H9 (cell line): Measurements from ENCODE around the gene EFEMP1. TPM values are rescaled to one million over a fixed set of nuclear protein-coding genes. Genes with fewer than 3 reads are reported as not detected.

Experiments
- DNase-seq: peaks from one replicate; pipeline ENCODE4 v3.0.0-alpha.2; 2017
- H2AFZ ChIP-seq: one replicate; pipeline ENCODE4 v1.6.1; 2013; ENCODE audit warnings: mild to moderate bottlenecking, low read length, control low read depth, moderate library complexity
- H2AK5ac ChIP-seq: 2 replicates; pipeline ENCODE4 v1.6.1; 2013; ENCODE audit warnings: low read length, control low read depth, mixed read lengths; ENCODE audit not compliant: insufficient read length
- H2BK120ac ChIP-seq: one replicate; pipeline ENCODE4 v1.6.1; 2013; ENCODE audit warnings: low read depth, mild to moderate bottlenecking, low read length, control low read depth, inconsistent platforms; ENCODE audit not compliant: poor library complexity, severe bottlenecking
- H2BK12ac ChIP-seq: 2 replicates; pipeline ENCODE4 v1.6.1; 2013; ENCODE audit warnings: low read length, control low read depth, mixed read lengths, low read depth; ENCODE audit not compliant: insufficient read length
- H2BK15ac ChIP-seq: 2 replicates; pipeline ENCODE4 v1.6.1; 2013; ENCODE audit warnings: low read depth, low read length, control low read depth
- H2BK20ac ChIP-seq: one replicate; pipeline ENCODE4 v1.6.1; 2013; ENCODE audit warnings: low read depth, mild to moderate bottlenecking, low read length, control low read depth, inconsistent platforms; ENCODE audit not compliant: poor library complexity, severe bottlenecking
- H2BK5ac ChIP-seq: 2 replicates; pipeline ENCODE4 v1.6.1; 2013; ENCODE audit warnings: low read length, control low read depth, mixed read lengths; ENCODE audit not compliant: insufficient read length
- H3K14ac ChIP-seq: 2 replicates; pipeline ENCODE4 v1.6.1; 2013; ENCODE audit warnings: low read length, control low read depth; ENCODE audit not compliant: insufficient read depth
- H3K18ac ChIP-seq: 2 replicates; pipeline ENCODE4 v1.6.1; 2013; ENCODE audit warnings: low read depth, mild to moderate bottlenecking, mixed read lengths, low read length, control low read depth; ENCODE audit not compliant: insufficient read length
- H3K23ac ChIP-seq: 2 replicates; pipeline ENCODE4 v1.6.1; 2013; ENCODE audit warnings: low read length, control low read depth, mixed read lengths, low read depth; ENCODE audit not compliant: insufficient read length
- H3K23me2 ChIP-seq: 2 replicates; pipeline ENCODE4 v1.6.1; 2013; ENCODE audit warnings: low read depth, mild to moderate bottlenecking, mixed read lengths, low read length, control low read depth; ENCODE audit not compliant: insufficient read length, poor library complexity, severe bottlenecking
- H3K27ac ChIP-seq: 2 replicates; pipeline ENCODE4 v1.5.1; 2013; ENCODE audit warnings: low read length, control low read depth, mixed read lengths, low read depth; ENCODE audit not compliant: insufficient read length
- H3K27me3 ChIP-seq: 2 replicates; pipeline ENCODE4 v1.6.1; 2013; ENCODE audit warnings: low read length, control low read depth, inconsistent platforms; ENCODE audit not compliant: insufficient read depth
- H3K4ac ChIP-seq: 2 replicates; pipeline ENCODE4 v1.6.1; 2013; ENCODE audit warnings: low read depth, mild to moderate bottlenecking, control low read depth, inconsistent platforms, low read length, moderate library complexity
- H3K4me1 ChIP-seq: 2 replicates; pipeline ENCODE4 v1.6.1; 2013; ENCODE audit warnings: low read length, control low read depth, inconsistent platforms; ENCODE audit not compliant: insufficient read depth
- H3K4me2 ChIP-seq: 2 replicates; pipeline ENCODE4 v1.6.1; 2013; ENCODE audit warnings: low read length, control low read depth, mixed read lengths; ENCODE audit not compliant: insufficient read length, insufficient read depth
- H3K56ac ChIP-seq: 2 replicates; pipeline ENCODE4 v1.6.1; 2013; ENCODE audit warnings: low read depth, mild to moderate bottlenecking, mixed read lengths, low read length, control low read depth; ENCODE audit not compliant: insufficient read length
- H3K79me1 ChIP-seq: 2 replicates; pipeline ENCODE4 v1.6.1; 2013; ENCODE audit warnings: low read depth, mild to moderate bottlenecking, moderate library complexity, low read length, control low read depth, inconsistent platforms; ENCODE audit not compliant: insufficient read depth, poor library complexity, severe bottlenecking
- H3K79me2 ChIP-seq: 2 replicates; pipeline ENCODE4 v1.6.1; 2013; ENCODE audit warnings: low read length, control low read depth, inconsistent platforms; ENCODE audit not compliant: insufficient read depth
- H3K9ac ChIP-seq: 2 replicates; pipeline ENCODE4 v1.6.1; 2013; ENCODE audit warnings: low read length, control low read depth, mixed read lengths; ENCODE audit not compliant: insufficient read length; ENCODE audit errors: extremely low read depth
- H3K9me3 ChIP-seq: one replicate; pipeline ENCODE4 v1.6.1; 2013; ENCODE audit warnings: low read depth, low read length, inconsistent platforms; ENCODE audit not compliant: control insufficient read depth
- H3T11ph ChIP-seq: one replicate; pipeline ENCODE4 v1.6.1; 2013; ENCODE audit warnings: mild to moderate bottlenecking, low read length, control low read depth, inconsistent platforms
- H4K20me1 ChIP-seq: one replicate; pipeline ENCODE4 v1.6.1; 2013; ENCODE audit not compliant: control insufficient read depth, insufficient read length, insufficient read depth
- H4K5ac ChIP-seq: 2 replicates; pipeline ENCODE4 v1.6.1; 2013; ENCODE audit warnings: low read depth, mild to moderate bottlenecking, mixed read lengths, low read length, control low read depth; ENCODE audit not compliant: insufficient read length
- H4K8ac ChIP-seq: replicated peaks from 2 replicates; pipeline ENCODE4 v1.6.1; 2013; ENCODE audit warnings: low read length, control low read depth, mixed read lengths, low read depth; ENCODE audit not compliant: insufficient read length
- H4K91ac ChIP-seq: 2 replicates; pipeline ENCODE4 v1.6.1; 2013; ENCODE audit warnings: low read depth, mild to moderate bottlenecking, moderate library complexity, mixed read lengths, low read length, control low read depth; ENCODE audit not compliant: insufficient read length
- H3K27ac Mint-ChIP-seq, 3 experiments: 2 replicates in 2 of 3; 3 replicates in 1 of 3; pipeline ENCODE4 v1.8.0; 2020 to 2021; ENCODE audit warnings: mixed read lengths in 3 of 3, mild to moderate bottlenecking in 1 of 3, moderate library complexity in 1 of 3
- H3K27me3 Mint-ChIP-seq: 2 replicates; pipeline ENCODE4 v1.8.0; 2021; ENCODE audit warnings: low read depth, mild to moderate bottlenecking, moderate library complexity, mixed read lengths
- H3K36me3 Mint-ChIP-seq, 3 experiments: 2 replicates in 2 of 3; 3 replicates in 1 of 3; pipeline ENCODE4 v1.8.0; 2020 to 2021; ENCODE audit warnings: low read depth in 3 of 3, mixed read lengths in 3 of 3; ENCODE audit not compliant: insufficient read depth in 1 of 3
- H3K4me1 Mint-ChIP-seq, 2 experiments: 2 replicates each; pipeline ENCODE4 v1.8.0; 2020; ENCODE audit warnings: mixed read lengths in 2 of 2
- H3K4me3 Mint-ChIP-seq, 2 experiments: 2 replicates in 1 of 2; 3 replicates in 1 of 2; pipeline ENCODE4 v1.8.0; 2020 to 2021; ENCODE audit warnings: mild to moderate bottlenecking in 2 of 2, mixed read lengths in 2 of 2, moderate library complexity in 1 of 2
- H3K9me3 Mint-ChIP-seq, 2 experiments: 2 replicates in 1 of 2; 3 replicates in 1 of 2; pipeline ENCODE4 v1.8.0; 2020; ENCODE audit warnings: mild to moderate bottlenecking in 2 of 2, mixed read lengths in 2 of 2, moderate library complexity in 1 of 2
- WGBS: extraction: QIAGEN DNeasy Blood & Tissue Kit; methylation state at CpG from one replicate; pipeline ENCODE4 v1.1.7; 2013; ENCODE audit warnings: missing lambda C conversion rate, low lambda C conversion rate, mixed read lengths; ENCODE audit not compliant: insufficient read length; ENCODE audit errors: extremely low coverage; 5-methylcytosine and 5-hydroxymethylcytosine counted together
- total RNA-seq: library from RNA; stranded (reverse); gene quantifications from 2 replicates; pipeline ENCODE4 v1.2.1, GENCODE V29; 2021
- TF ChIP-seq, protein P1 (sequence below): fragments of 200-600 bp; sonication (generic); conservative IDR thresholded peaks from 3 replicates; pipeline ENCODE4 v1.8.0; 2021; ENCODE audit warnings: antibody characterized with exemption, mild to moderate bottlenecking

The EFEMP1 gene
- total RNA-seq, 1 experiment from 2014 or later, result 3.5 TPM

DNA sequence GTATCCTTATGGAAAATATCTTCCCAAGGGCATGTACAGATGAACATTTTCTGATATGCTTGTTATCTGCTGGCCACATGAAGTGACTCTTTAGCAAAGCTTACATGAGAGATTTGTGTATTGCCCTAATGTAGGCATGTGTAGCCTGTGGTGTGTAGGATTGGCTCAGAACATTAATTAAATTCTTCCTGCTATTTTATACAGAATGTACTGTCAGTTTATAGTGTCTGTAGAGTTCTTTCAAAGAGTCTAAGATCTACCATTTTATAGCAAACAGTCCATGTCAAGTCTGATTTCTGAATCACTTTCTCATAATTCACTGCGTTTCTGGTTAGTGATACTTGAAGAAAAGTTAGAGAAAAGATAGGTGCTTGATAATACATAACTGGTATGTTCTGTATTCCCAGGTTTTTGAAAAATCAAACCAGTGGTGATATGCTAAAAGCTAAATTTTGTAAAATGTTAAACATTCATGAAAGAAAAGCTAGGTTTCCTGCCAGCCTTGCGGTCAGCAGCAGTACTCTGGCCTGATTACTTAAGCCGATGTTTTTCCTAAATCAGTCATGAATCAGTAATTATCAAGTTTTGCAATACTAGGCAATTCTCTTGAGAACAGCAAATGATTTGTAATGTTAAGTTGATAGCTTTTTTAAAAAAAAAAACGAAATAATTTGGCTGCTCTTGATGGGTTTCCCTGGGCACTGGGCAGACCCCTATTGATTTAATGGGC lies 30.9 kb upstream of the EFEMP1 start:
- Histone ChIP-seq H3K4me2 (no peak overlapping the region), H3K9ac (no peak overlapping the region)

More for the DNA sequence above, 30.9 kb upstream of the EFEMP1 start:
- no peaks in the 10 kb centered on the region for H3K36me3 Mint-ChIP-seq
- H3K27me3 Mint-ChIP-seq, result peaks cover 3% of the 10 kb centered on the region
- H3K9me3 Mint-ChIP-seq, result no peaks in the 10 kb centered on the region
- no peaks in the 10 kb centered on the region for H3K79me2 ChIP-seq
- no peaks in the 10 kb centered on the region for H4K20me1 ChIP-seq
- H3K79me1 ChIP-seq, result no peaks in the 10 kb centered on the region
- H3K4ac ChIP-seq, result no peak overlapping the region
- H3K56ac ChIP-seq, result no peak overlapping the region
- H4K91ac ChIP-seq, result no peak overlapping the region
- H3K14ac ChIP-seq, result no peak overlapping the region
- no peaks in the 10 kb centered on the region for H3K27me3 ChIP-seq
- H2BK20ac ChIP-seq, result no peak overlapping the region
- DNase-seq, result no peak
- no peak overlapping the region for H4K8ac ChIP-seq
- H3K27ac ChIP-seq, result no peak overlapping the region
- no peak overlapping the region for H2BK120ac ChIP-seq
- H3K23me2 ChIP-seq, result no peaks in the 10 kb centered on the region
- no peak overlapping the region for H2BK12ac ChIP-seq
- H3K4me3 Mint-ChIP-seq, result no peak overlapping the region
- no CpG with 5 or more reads among the region's 4 CpGs for WGBS
- no peak overlapping the region for H4K5ac ChIP-seq
- no peaks in the 10 kb centered on the region for H3K9me3 ChIP-seq
- H3K27ac Mint-ChIP-seq, result no peak overlapping the region
- H2BK15ac ChIP-seq, result no peak overlapping the region
- no peak overlapping the region for H2AK5ac ChIP-seq
- no peak overlapping the region for H2AFZ ChIP-seq
- TF ChIP-seq, protein P1, sequence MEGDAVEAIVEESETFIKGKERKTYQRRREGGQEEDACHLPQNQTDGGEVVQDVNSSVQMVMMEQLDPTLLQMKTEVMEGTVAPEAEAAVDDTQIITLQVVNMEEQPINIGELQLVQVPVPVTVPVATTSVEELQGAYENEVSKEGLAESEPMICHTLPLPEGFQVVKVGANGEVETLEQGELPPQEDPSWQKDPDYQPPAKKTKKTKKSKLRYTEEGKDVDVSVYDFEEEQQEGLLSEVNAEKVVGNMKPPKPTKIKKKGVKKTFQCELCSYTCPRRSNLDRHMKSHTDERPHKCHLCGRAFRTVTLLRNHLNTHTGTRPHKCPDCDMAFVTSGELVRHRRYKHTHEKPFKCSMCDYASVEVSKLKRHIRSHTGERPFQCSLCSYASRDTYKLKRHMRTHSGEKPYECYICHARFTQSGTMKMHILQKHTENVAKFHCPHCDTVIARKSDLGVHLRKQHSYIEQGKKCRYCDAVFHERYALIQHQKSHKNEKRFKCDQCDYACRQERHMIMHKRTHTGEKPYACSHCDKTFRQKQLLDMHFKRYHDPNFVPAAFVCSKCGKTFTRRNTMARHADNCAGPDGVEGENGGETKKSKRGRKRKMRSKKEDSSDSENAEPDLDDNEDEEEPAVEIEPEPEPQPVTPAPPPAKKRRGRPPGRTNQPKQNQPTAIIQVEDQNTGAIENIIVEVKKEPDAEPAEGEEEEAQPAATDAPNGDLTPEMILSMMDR, result no peak
- H3T11ph ChIP-seq, result no peak overlapping the region
- no peak overlapping the region for H3K18ac ChIP-seq
- H2BK5ac ChIP-seq, result no peak overlapping the region
- H3K4me1 Mint-ChIP-seq, result no peaks in the 10 kb centered on the region
- no peaks in the 10 kb centered on the region for H3K4me1 ChIP-seq
- no peak overlapping the region for H3K23ac ChIP-seq
